Natural killer cell (primary cell): Measurements from ENCODE around the gene PDE9A. TPM values are rescaled to one million over a fixed set of nuclear protein-coding genes. Genes with fewer than 3 reads are reported as not detected.

Experiments
- ATAC-seq, 3 donors: fragments of 150-1000 bp in 2 of 3; fragments of 200-7000 bp in 1 of 3; cut with Tn5 transposase; 1 replicate in 1 of 3; 2 replicates in 2 of 3; pipeline ENCODE4 v1.10.0; 2021; ENCODE audit warnings: mild to moderate bottlenecking in 2 of 3, moderate library complexity in 2 of 3
- DNase-seq, 2 donors: peaks; one replicate each; pipeline versions ENCODE4 v3.0.0 to v3.0.0-alpha.2; 2013 to 2021; ENCODE audit warnings: mixed read lengths in 1 of 2
- H3K27ac ChIP-seq: one replicate; pipeline ENCODE4 v1.5.1; 2013; ENCODE audit warnings: mild to moderate bottlenecking, low read length
- H3K27me3 ChIP-seq: one replicate; pipeline ENCODE4 v1.6.1; 2013; ENCODE audit warnings: low read length; ENCODE audit not compliant: control insufficient read depth, insufficient read depth
- H3K36me3 ChIP-seq: one replicate; pipeline ENCODE4 v1.6.1; 2013; ENCODE audit warnings: low read length; ENCODE audit not compliant: control insufficient read depth, insufficient read depth
- H3K4me1 ChIP-seq: one replicate; pipeline ENCODE4 v1.6.1; 2013; ENCODE audit warnings: low read length; ENCODE audit not compliant: control insufficient read depth, insufficient read depth
- H3K4me3 ChIP-seq: one replicate; pipeline ENCODE4 v1.5.1; 2013; ENCODE audit warnings: low read length
- H3K9me3 ChIP-seq: one replicate; pipeline ENCODE4 v1.6.1; 2013; ENCODE audit warnings: low read length; ENCODE audit not compliant: control insufficient read depth, insufficient read depth
- H3K27ac Mint-ChIP-seq, 2 donors: one replicate each; pipeline ENCODE4 v1.8.0; 2022; ENCODE audit warnings: mild to moderate bottlenecking in 2 of 2, mixed read lengths in 2 of 2, moderate library complexity in 1 of 2
- H3K27me3 Mint-ChIP-seq, 2 donors: one replicate each; pipeline ENCODE4 v1.8.0; 2022; ENCODE audit warnings: low read depth in 2 of 2, mixed read lengths in 2 of 2
- H3K36me3 Mint-ChIP-seq: one replicate; pipeline ENCODE4 v1.8.0; 2022; ENCODE audit warnings: mixed read lengths
- H3K4me1 Mint-ChIP-seq, 2 donors: one replicate each; pipeline ENCODE4 v1.8.0; 2022; ENCODE audit warnings: mixed read lengths in 2 of 2
- H3K4me3 Mint-ChIP-seq: one replicate; pipeline ENCODE4 v1.8.0; 2022; ENCODE audit warnings: mild to moderate bottlenecking, moderate library complexity, mixed read lengths
- H3K9me3 Mint-ChIP-seq, 2 donors: one replicate each; pipeline ENCODE4 v1.8.0; 2022; ENCODE audit warnings: mixed read lengths in 2 of 2
- CTCF ChIP-seq: fragments of 200-600 bp; IDR thresholded peaks from one replicate; pipeline ENCODE4 v1.8.0; 2022; ENCODE audit warnings: antibody characterized with exemption
- WGBS: methylation state at CpG from one replicate; pipeline ENCODE4 v1.1.7; 2013; ENCODE audit warnings: missing lambda C conversion rate; ENCODE audit not compliant: insufficient coverage; 5-methylcytosine and 5-hydroxymethylcytosine counted together
- intact Hi-C: fragments of 100-400 bp; cut with micrococcal nuclease; formaldehyde crosslinking; loops from one replicate; pipeline ENCODE4 v1.14.2; 2022
- total RNA-seq, 4 donors: library from RNA; stranded (reverse); fragments of 120-200 nt in 1 of 4; gene quantifications; one replicate each; pipeline versions ENCODE4 v1.2.3 to v1.2.4, GENCODE V29; 2013 to 2022

Gene PDE9A
- total RNA-seq, 3 donors from 2014 or later (not counting 1 experiment from before 2014, with no cell fraction given), result 1.0 to 4.1 (median 1.2) TPM

GRCh38 chr21:42794551-42794950 lies 141.1 kb downstream of the PDE9A start:
- ATAC-seq, result no peak
- Histone ChIP-seq H3K27ac (no peak overlapping the region), H3K4me1 (no peaks in the 10 kb centered on the region), H3K4me3 (no peak overlapping the region), H3K27me3 (no peaks in the 10 kb centered on the region), H3K9me3 (no peaks in the 10 kb centered on the region), H3K36me3 (no peaks in the 10 kb centered on the region)
- intact Hi-C loops, result no loop called here
- peaks cover 0 to 11% of the 10 kb centered on the region in 2 donors for H3K27me3 Mint-ChIP-seq
- TF ChIP-seq CTCF, result no peak
- DNase-seq, result no peak
- WGBS, result 98% methylated on average over 5 of the region's 6 CpGs
- no peak overlapping the region for H3K27ac Mint-ChIP-seq
- no peaks in the 10 kb centered on the region for H3K36me3 Mint-ChIP-seq
- H3K4me3 Mint-ChIP-seq, result no peak overlapping the region
- H3K4me1 Mint-ChIP-seq, result no peaks in the 10 kb centered on the region
- H3K9me3 Mint-ChIP-seq, result no peaks in the 10 kb centered on the region

- H3K9me3 ChIP-seq, result no peaks in the 10 kb centered on the region
- no peak overlapping the region for H3K4me3 Mint-ChIP-seq
- H3K36me3 Mint-ChIP-seq, result no peaks in the 10 kb centered on the region
- intact Hi-C loops, result no loop called here
- peaks cover 4% of the 10 kb centered on the region for H3K4me1 ChIP-seq
- no peaks in the 10 kb centered on the region for H3K4me1 Mint-ChIP-seq
- WGBS, result 53% methylated on average over 13 of the region's 13 CpGs
- H3K36me3 ChIP-seq, result no peaks in the 10 kb centered on the region
- no peak overlapping the region for H3K4me3 ChIP-seq
- H3K27me3 ChIP-seq, result no peaks in the 10 kb centered on the region
- DNase-seq, result no peak
- no peak overlapping the region for H3K27ac ChIP-seq
- no peaks in the 10 kb centered on the region for H3K9me3 Mint-ChIP-seq
- H3K27ac Mint-ChIP-seq, result no peak overlapping the region
- TF ChIP-seq CTCF, result no peak
- no peak for ATAC-seq
- H3K27me3 Mint-ChIP-seq, result peaks cover 0 to 11% of the 10 kb centered on the region in 2 donors
These were observed 143.1 kb downstream of the PDE9A start for GRCh38 chr21:42796327-42797062.

DNA sequence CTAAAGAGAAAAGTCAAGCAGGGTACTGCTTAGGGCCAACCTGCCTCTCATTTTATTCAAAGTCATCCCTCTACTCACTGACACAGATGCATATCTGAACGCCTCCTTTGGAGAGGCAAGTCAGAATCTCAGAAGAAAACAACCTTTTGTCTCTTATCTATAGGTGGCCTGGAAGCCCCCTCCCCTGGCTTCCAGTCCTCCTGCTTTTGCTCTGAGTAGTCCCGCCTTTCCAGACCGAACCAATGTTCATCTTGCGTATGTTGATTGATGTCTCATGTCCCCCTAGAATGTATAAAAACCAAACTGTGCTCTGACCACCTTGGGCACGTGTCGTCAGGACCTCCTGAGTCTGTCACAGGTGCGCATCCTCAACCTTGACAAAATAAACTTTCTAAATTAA lies 144.1 kb downstream of the PDE9A start:
- Histone ChIP-seq H3K27me3 (no peaks in the 10 kb centered on the region), H3K4me3 (no peak overlapping the region), H3K36me3 (no peaks in the 10 kb centered on the region), H3K27ac (no peak overlapping the region), H3K9me3 (no peaks in the 10 kb centered on the region), H3K4me1 (peaks cover 4% of the 10 kb centered on the region)
- Mint-ChIP-seq H3K4me3 (no peak overlapping the region), H3K36me3 (no peaks in the 10 kb centered on the region), H3K27me3 (peaks cover 0 to 11% of the 10 kb centered on the region in 2 donors), H3K9me3 (no peaks in the 10 kb centered on the region), H3K27ac (no peak overlapping the region), H3K4me1 (no peaks in the 10 kb centered on the region)
- DNase-seq (no peak), ATAC-seq (no peak)
- intact Hi-C loops, result no loop called here
- WGBS, result 91% methylated on average over 7 of the region's 7 CpGs
- no peak for TF ChIP-seq CTCF

DNA sequence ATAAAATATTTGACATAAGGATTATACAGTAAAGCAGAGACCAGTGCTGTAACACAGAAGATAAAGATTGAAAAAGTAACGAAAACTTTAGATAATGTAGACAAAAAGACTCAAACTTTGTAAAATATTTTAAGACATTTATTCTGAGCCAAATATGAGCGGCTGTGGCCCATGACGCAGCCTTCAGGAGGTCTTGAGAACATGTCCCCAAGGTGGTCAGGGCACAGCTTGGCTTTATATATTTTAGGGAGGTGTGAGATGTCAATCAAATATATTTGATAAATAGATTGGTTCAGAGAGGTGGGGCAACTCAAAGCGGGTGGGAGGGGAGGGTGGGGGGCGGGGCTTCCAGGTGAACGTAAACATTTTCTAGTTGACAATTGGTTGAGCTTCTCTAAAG lies 144.7 kb downstream of the PDE9A start:
- no peaks in the 10 kb centered on the region for H3K4me1 Mint-ChIP-seq
- Histone ChIP-seq H3K4me1 (peaks cover 4% of the 10 kb centered on the region), H3K27ac (no peak overlapping the region), H3K9me3 (no peaks in the 10 kb centered on the region), H3K4me3 (no peak overlapping the region), H3K27me3 (no peaks in the 10 kb centered on the region), H3K36me3 (no peaks in the 10 kb centered on the region)
- no peaks in the 10 kb centered on the region for H3K36me3 Mint-ChIP-seq
- no peak for ATAC-seq
- H3K27ac Mint-ChIP-seq, result no peak overlapping the region
- TF ChIP-seq CTCF, result no peak
- peaks cover 0 to 11% of the 10 kb centered on the region in 2 donors for H3K27me3 Mint-ChIP-seq
- WGBS, result 95% methylated on average over 5 of the region's 6 CpGs
- DNase-seq, result no peak
- no peak overlapping the region for H3K4me3 Mint-ChIP-seq
- H3K9me3 Mint-ChIP-seq, result no peaks in the 10 kb centered on the region
- intact Hi-C loops, result no loop called here
